ENCODE measurements around the gene CEP76.
A peak's percentile ranks its signal among the peaks of the same experiment; 100 is the strongest.

The CEP76 gene

GRCh38 chr18:12742453-12742852 is 39.9 kb upstream of the CEP76 start:
- H3K4me3 ChIP-seq (ENCODE audit: low read depth in 1 of 2, low read length in 2 of 2), result no peak overlapping the region
- no peak for TF ChIP-seq CTCF (IDR thresholded peaks at IDR 0.05; ENCODE audit: borderline replicate concordance, extremely low read depth, low read length, poor library complexity, severe bottlenecking)
- TF ChIP-seq EZH2 (IDR thresholded peaks at IDR 0.05; ENCODE audit: borderline replicate concordance, low read depth, low read length, severe bottlenecking), result no peak
- peaks cover 1% of the 10 kb centered on the region for H3K79me2 ChIP-seq (ENCODE audit: insufficient read depth, low read length)
- DNase-seq, result no peak
- H3K9me3 ChIP-seq (ENCODE audit: insufficient read depth, low read length, severe bottlenecking), result no peaks in the 10 kb centered on the region
- H3K4me1 ChIP-seq (ENCODE audit: insufficient read depth, low read length), result peaks cover 18% of the 10 kb centered on the region
- no peak overlapping the region for H3K4me2 ChIP-seq (ENCODE audit: insufficient read depth, low read length)
- ATAC-seq (ENCODE audit: insufficient read depth, low read depth), result no peak
- no peaks in the 10 kb centered on the region for H4K20me1 ChIP-seq (ENCODE audit: insufficient read depth, low read length)
- H3K36me3 ChIP-seq (ENCODE audit: insufficient read depth, low read length), result peaks cover 71% of the 10 kb centered on the region
- H2AFZ ChIP-seq (ENCODE audit: low read depth, low read length), result no peak overlapping the region
- no peak overlapping the region for H3K9ac ChIP-seq (ENCODE audit: low read depth, low read length)
- H3K27ac ChIP-seq (ENCODE audit: low read length), result no peak overlapping the region
- H3K27me3 ChIP-seq (ENCODE audit: insufficient read depth, low read length, poor library complexity), result no peaks in the 10 kb centered on the region

- ATAC-seq (ENCODE audit: insufficient read depth, low read depth) (peak; percentile 22; the same call in 2 of the 3 replicates), DNase-seq (peak; percentile 43)
- no peak overlapping the region for H3K9ac ChIP-seq (ENCODE audit: low read depth, low read length)
- no peaks in the 10 kb centered on the region for H3K9me3 ChIP-seq (ENCODE audit: insufficient read depth, low read length, severe bottlenecking)
- H3K27ac ChIP-seq (ENCODE audit: low read length), result 0 out of 2 replicates have a peak overlapping the region, but pooled peaks have one; percentile 21
- no peak overlapping the region for H2AFZ ChIP-seq (ENCODE audit: low read depth, low read length)
- H3K79me2 ChIP-seq (ENCODE audit: insufficient read depth, low read length), result no peaks in the 10 kb centered on the region; the same call in none of the 2 replicates
- H4K20me1 ChIP-seq (ENCODE audit: insufficient read depth, low read length), result no peaks in the 10 kb centered on the region
- no peaks in the 10 kb centered on the region for H3K27me3 ChIP-seq (ENCODE audit: insufficient read depth, low read length, poor library complexity)
- TF ChIP-seq EZH2 (IDR thresholded peaks at IDR 0.05; ENCODE audit: borderline replicate concordance, low read depth, low read length, severe bottlenecking), result no peak
- no peak for TF ChIP-seq CTCF (IDR thresholded peaks at IDR 0.05; ENCODE audit: borderline replicate concordance, extremely low read depth, low read length, poor library complexity, severe bottlenecking)
- no peak overlapping the region for H3K4me3 ChIP-seq (ENCODE audit: low read depth in 1 of 2, low read length in 2 of 2)
- no peak overlapping the region for H3K4me2 ChIP-seq (ENCODE audit: insufficient read depth, low read length)
- H3K36me3 ChIP-seq (ENCODE audit: insufficient read depth, low read length), result peaks cover 62% of the 10 kb centered on the region
- H3K4me1 ChIP-seq (ENCODE audit: insufficient read depth, low read length), result peaks cover 15% of the 10 kb centered on the region
Observed at GRCh38 chr18:12741351-12741750, 38.8 kb upstream of the CEP76 start.

GRCh38 chr18:12737243-12737902 is 34.9 kb upstream of the CEP76 start:
- Histone ChIP-seq H3K4me3 (ENCODE audit: low read depth in 1 of 2, low read length in 2 of 2) (no peak overlapping the region), H3K27me3 (ENCODE audit: insufficient read depth, low read length, poor library complexity) (no peaks in the 10 kb centered on the region), H3K4me2 (ENCODE audit: insufficient read depth, low read length) (no peak overlapping the region), H3K9ac (ENCODE audit: low read depth, low read length) (no peak overlapping the region), H2AFZ (ENCODE audit: low read depth, low read length) (no peak overlapping the region), H3K9me3 (ENCODE audit: insufficient read depth, low read length, severe bottlenecking) (no peaks in the 10 kb centered on the region), H4K20me1 (ENCODE audit: insufficient read depth, low read length) (no peaks in the 10 kb centered on the region), H3K36me3 (ENCODE audit: insufficient read depth, low read length) (peaks cover 30% of the 10 kb centered on the region), H3K4me1 (ENCODE audit: insufficient read depth, low read length) (peaks cover 8% of the 10 kb centered on the region; the same call in 1 of the 2 replicates), H3K27ac (ENCODE audit: low read length) (peak overlapping the region; percentile 58; the same call in 1 of the 2 replicates), H3K79me2 (ENCODE audit: insufficient read depth, low read length) (no peaks in the 10 kb centered on the region)
- ATAC-seq (ENCODE audit: insufficient read depth, low read depth) (peak; percentile 75), DNase-seq (peak; percentile 74)
- TF ChIP-seq CTCF (IDR thresholded peaks at IDR 0.05; ENCODE audit: borderline replicate concordance, extremely low read depth, low read length, poor library complexity, severe bottlenecking), result no peak
- TF ChIP-seq EZH2 (IDR thresholded peaks at IDR 0.05; ENCODE audit: borderline replicate concordance, low read depth, low read length, severe bottlenecking), result no peak

Data from DND-41 (cell line).